T-helper 1 cell treated with Interleukin-12 subunit alpha and Interleukin-12 subunit beta and Interleukin-4 antibody, amounts not matched to agents 30 ng/mL and 1 ng/mL, for 36 hours (primary cell): ENCODE data around the gene YWHAE. TPM values are rescaled to one million over a fixed set of nuclear protein-coding genes. Genes with fewer than 3 reads are reported as not detected.
"Not testable (repeated sequence)": the region's sequence is repeated elsewhere in the genome, so short reads cannot be mapped to it uniquely, and the experiment has no call there.

Experiments
- intact Hi-C: fragments of 100-400 bp; cut with micrococcal nuclease; formaldehyde crosslinking; loops from one replicate; pipeline ENCODE4 v1.15.1; 2024
- total RNA-seq: library from RNA; stranded (reverse); gene quantifications from 2 replicates; pipeline ENCODE4 v1.2.3, GENCODE V29; 2022

YWHAE gene
- 322 and 335 TPM in 2 replicates for total RNA-seq

GRCh38 chr17:1399679-1400512 is at the start of gene YWHAE:
Gene YWHAE (minus strand): TSS chr17:1400222. CDS start chr17:1400110, 112 bp downstream.
- intact Hi-C loops = loop anchor here (1.0 to 2.0 kb wide), 5 partner anchors 23 to 116 kb away; partner anchors contain the start of genes CRK and INPP5K

GRCh38 chr17:1449412-1449967 is 49.5 kb upstream of the YWHAE start:
- intact Hi-C loops = no loop called here

GRCh38 chr17:1447052-1447451 is 47.0 kb upstream of the YWHAE start:
- intact Hi-C loops = no loop called here

DNA sequence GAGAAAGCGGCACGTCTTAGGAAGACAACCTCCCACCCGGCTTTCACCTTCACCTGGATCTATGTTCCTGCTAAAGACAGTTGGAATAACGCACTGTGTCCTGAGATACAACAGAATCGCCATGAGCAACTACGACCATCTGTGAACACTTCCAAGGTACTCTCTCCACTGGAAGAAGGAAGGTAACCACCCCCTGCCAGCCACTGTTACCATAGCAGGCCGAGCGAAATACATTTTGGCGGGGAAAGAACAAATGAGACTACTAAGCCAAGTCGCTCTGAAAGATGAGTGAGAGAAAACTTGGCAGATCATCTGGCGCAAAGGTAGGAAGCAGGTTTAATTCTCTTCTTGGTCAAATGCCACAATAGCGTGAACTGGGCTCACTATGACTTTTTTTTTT is 46.2 kb upstream of the YWHAE start:
- intact Hi-C loops = no loop called here

DNA sequence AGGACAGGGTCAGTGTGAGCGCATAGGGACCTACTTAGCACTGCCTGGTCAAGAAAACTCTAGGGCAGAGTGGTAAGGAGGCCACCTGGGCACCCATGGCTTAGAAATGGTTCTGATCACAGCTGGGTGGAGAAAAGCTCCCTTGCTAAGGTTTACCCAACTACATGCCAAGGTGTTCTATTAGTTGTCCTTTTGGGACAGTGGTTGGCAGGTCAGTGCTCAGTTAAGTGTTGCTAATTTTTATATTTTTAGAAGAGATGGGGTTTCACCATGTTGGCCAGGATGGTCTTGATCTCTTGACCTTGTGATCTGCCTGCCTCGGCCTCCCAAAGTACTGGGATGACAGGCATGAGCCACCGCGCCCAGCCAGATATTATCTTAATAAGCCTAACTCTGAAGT is 45.7 kb upstream of the YWHAE start:
- intact Hi-C loops = not testable (repeated sequence)

DNA sequence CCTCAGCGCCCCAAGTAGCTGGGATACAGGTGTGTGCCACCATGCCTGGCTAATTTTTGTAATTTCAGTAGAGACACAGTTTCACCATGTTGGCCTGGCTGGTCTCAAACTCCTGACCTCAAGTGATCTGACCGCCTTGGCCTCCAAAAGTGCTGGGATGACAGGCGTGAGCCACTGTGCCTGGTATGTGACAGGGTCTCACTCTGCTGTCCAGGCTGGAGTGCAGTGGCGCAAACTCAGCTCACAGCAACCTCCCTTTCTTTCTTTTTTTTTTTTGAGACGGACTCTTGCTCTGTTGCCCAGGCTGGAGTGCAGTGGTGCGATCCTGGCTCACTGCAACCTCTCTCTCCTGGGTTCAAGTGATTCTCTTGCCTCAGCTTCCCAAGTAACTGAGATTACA is 42.7 kb upstream of the YWHAE start:
- intact Hi-C loops = not testable (repeated sequence)

- intact Hi-C loops = no loop called here
Measured at GRCh38 chr17:1442187-1442586, 42.2 kb upstream of the YWHAE start.

DNA sequence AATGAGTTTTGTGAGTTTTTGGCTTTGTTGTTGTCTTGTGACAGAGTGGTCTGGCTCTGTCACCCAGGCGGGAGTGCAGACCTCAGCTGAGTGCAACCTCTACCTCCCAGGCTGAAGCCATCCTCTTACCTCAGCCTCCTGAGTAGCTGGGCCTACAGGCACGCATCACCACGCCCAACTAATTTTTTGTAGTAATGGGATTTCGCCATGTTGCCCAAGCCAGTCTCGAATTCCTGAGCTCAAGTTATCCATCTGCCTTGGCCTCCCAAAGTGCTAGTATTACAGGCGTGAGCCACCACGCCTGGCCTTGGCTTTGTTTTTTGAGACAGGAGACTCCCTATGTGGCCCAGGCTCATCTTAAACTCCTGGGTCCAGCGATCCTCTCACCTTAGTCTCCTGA is 40.9 kb upstream of the YWHAE start:
- intact Hi-C loops = no loop called here

- intact Hi-C loops = no loop called here
Measured at GRCh38 chr17:1438593-1439083, 38.6 kb upstream of the YWHAE start.

- intact Hi-C loops = no loop called here
Measured at GRCh38 chr17:1435326-1435725, 35.3 kb upstream of the YWHAE start.

GRCh38 chr17:1434150-1434549 is 34.1 kb upstream of the YWHAE start:
- intact Hi-C loops = no loop called here

- intact Hi-C loops = no loop called here
Measured at GRCh38 chr17:1431631-1432104, 31.6 kb upstream of the YWHAE start.

GRCh38 chr17:1423456-1424135 is 23.6 kb upstream of the YWHAE start:
- intact Hi-C loops = no loop called here

GRCh38 chr17:1422885-1423284 is 22.9 kb upstream of the YWHAE start:
- intact Hi-C loops = no loop called here

GRCh38 chr17:1421470-1421869 is 21.4 kb upstream of the YWHAE start:
- intact Hi-C loops = no loop called here

DNA sequence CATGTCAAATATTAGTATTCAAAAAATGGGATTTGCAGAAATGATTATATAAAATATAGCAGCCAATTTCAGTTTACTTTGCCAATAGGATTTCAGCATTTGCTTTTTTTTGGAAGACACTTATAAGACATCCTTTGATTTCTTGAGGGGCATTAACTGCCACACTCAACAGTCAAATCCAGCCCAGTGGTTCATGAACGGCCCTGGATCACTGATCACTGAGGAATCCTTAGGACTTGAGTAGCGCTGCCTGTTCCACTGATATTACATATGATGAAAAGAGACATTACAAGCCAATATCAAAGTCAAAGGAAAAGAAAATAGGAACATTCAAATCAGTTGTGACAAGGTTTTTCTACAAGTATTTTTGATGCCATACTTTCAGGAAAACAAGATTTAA is 21.0 kb upstream of the YWHAE start:
- intact Hi-C loops = no loop called here

DNA sequence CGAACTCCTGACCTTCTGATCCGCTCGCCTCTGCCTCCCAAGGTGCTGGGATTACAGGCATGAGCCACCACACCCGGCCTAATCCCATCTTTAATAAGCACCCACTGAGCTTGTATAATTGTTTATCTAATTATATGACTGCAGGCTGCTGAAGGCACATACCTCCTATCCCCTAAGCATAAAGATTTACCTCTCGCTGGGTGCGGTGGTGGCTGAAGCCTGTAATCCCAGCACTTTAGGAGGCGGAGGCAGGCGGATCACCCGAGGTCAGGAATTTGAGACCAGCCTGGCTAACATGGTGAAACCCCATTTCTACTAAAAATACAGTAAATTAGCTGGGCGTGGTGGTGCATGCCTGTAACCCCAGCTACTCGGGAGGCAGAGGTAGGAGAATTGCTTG is 20.1 kb upstream of the YWHAE start:
- intact Hi-C loops = no loop called here

- intact Hi-C loops = not testable (repeated sequence)
Measured at GRCh38 chr17:1418476-1418875, 18.5 kb upstream of the YWHAE start.

- intact Hi-C loops = no loop called here
Measured at GRCh38 chr17:1416414-1416813, 16.4 kb upstream of the YWHAE start.

- intact Hi-C loops = no loop called here
Measured at GRCh38 chr17:1414634-1415033, 14.6 kb upstream of the YWHAE start.

DNA sequence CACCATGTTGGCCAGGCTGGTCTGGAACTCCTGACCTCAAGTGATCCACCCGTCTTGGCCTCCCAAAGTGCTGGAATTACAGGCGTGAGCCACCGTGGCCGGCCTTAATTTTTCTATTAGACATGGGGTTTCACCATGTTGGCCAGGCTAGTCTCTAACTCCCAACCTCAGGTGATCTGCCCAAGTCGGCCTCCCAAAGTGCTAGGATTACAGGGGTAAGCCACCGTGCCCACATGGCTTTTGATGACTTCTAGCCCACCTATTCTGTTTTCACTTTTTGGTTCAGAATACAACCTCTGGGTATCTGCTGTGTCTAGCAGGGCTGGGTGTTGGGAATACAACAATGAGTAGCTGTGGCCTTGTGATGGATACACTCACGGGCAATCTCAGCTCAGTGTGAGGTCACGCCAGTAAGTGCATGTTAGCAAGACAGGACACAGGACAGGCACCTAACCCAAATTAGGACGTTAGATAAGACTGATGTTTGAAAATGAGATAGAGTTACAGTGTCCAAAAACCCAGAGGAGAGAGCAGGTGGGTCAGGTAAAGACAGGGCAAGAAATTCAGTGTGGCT is 14.1 kb upstream of the YWHAE start:
- intact Hi-C loops = no loop called here
